Uterus (tissue), 4 donors: ENCODE results near the gene PLSCR1. TPM values are rescaled to one million over a fixed set of nuclear protein-coding genes. Genes with fewer than 3 reads are reported as not detected.

Source experiments
- DNase-seq, 2 donors: peaks; one replicate each; pipeline ENCODE4 v3.0.0-alpha.2; 2019 to 2020
- H3K27ac ChIP-seq, 2 donors: fragments of 200-600 bp; sonication (generic); 1 replicate in 1 of 2; 2 replicates in 1 of 2; pipeline ENCODE4 v1.5.1; 2016 to 2018
- H3K27me3 ChIP-seq, 2 donors: fragments of 200-600 bp; sonication (generic); one replicate each; pipeline ENCODE4 v1.5.1; 2018 to 2019; ENCODE audit warnings: control low read depth in 1 of 2
- H3K36me3 ChIP-seq, 2 donors: fragments of 200-600 bp; sonication (generic); one replicate each; pipeline ENCODE4 v1.5.1; 2019; ENCODE audit warnings: control low read depth in 1 of 2
- H3K4me1 ChIP-seq, 2 donors: fragments of 200-600 bp; sonication (generic); one replicate each; pipeline ENCODE4 v1.5.1; 2018 to 2019; ENCODE audit warnings: control low read depth in 1 of 2
- H3K4me3 ChIP-seq, 2 donors: fragments of 200-600 bp; sonication (generic); 1 replicate in 1 of 2; 2 replicates in 1 of 2; pipeline ENCODE4 v1.5.1; 2018 to 2019; ENCODE audit warnings: mild to moderate bottlenecking in 1 of 2
- H3K9me3 ChIP-seq, 2 donors: fragments of 200-600 bp; sonication (generic); one replicate each; pipeline ENCODE4 v1.5.1; 2019; ENCODE audit warnings: control low read depth in 1 of 2
- CTCF ChIP-seq, 4 experiments: fragments of 200-600 bp in 2 of 4; fragments of 450-650 bp in 2 of 4; sonication (generic) in 2 of 4; IDR thresholded peaks; one replicate each; pipeline ENCODE4 v1.5.1; 2016 to 2019; ENCODE audit warnings: antibody characterized with exemption in 4 of 4, mild to moderate bottlenecking in 2 of 4, moderate library complexity in 1 of 4
- POLR2A ChIP-seq, 2 donors: fragments of 450-650 bp; IDR thresholded peaks; one replicate each; pipeline ENCODE4 v1.6.1; 2016; ENCODE audit warnings: antibody characterized with exemption in 2 of 2, mild to moderate bottlenecking in 1 of 2, moderate library complexity in 1 of 2
- intact Hi-C: fragments of 100-400 bp; cut with DNase I; formaldehyde crosslinking; loops from one replicate; pipeline ENCODE4 v1.15.1; 2023; ENCODE audit warnings: low total_unique reads
- small RNA-seq: library from RNA; depleted of rRNA; stranded (forward); fragments of <200 nt; gene quantifications from one replicate; pipeline ENCODE3, GENCODE V24; 2016
- total RNA-seq, 4 donors: library from RNA; depleted of rRNA in 3 of 4; stranded (reverse); fragments of >200 nt in 3 of 4; gene quantifications; one replicate each; pipeline versions ENCODE4 v1.1.0 to v1.2.4, GENCODE V29; 2014 to 2023
- donor health status: DM: yes; HTN: yes; CAD: no.

The PLSCR1 gene
- total RNA-seq, 4 donors from 2014 or later, result 75.6 to 248 (median 116) TPM

DNA sequence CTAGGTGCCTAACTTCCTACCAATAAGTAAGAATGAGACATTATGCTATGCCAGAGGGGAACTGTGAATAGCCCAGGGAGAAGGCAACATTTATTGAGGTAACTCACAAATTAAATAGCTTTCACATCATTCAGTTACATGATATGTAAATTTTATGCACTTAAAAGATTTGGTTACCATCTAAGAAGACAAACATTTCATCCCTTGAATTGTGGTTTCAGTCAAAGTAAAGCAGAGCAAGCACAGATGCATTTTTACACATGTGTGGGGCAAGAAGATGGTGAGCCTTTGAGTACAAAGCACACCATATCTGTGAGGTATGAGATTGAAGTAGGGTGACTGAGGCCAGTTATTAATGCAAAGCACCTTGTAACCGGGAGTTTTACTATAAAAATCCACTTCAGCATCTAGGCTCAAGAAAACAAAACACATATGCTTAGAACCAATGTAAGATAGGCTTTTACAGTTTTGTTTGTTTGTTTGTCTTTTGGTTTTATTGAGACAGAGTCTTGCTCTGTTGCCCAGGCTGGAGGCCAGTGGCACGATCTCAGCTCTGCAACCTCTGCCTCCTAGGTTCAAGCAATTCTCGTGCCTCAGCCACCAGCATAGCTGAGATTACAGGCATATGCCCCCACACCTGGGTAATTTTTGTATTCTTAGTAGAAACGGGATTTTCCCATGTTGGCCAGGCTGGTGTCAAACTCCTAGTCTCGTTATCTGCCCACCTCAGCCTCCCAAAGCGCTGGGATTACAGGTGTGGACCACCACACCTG lies 78.5 kb downstream of the PLSCR1 start:
- Histone ChIP-seq H3K9me3 (no peaks in the 10 kb centered on the region), H3K27me3 (no peaks in the 10 kb centered on the region), H3K4me1 (peaks cover 0 to 7% of the 10 kb centered on the region in 2 donors), H3K27ac (peak overlapping the region in 1 of 2 donors; percentile 20), H3K36me3 (no peaks in the 10 kb centered on the region), H3K4me3 (no peak overlapping the region)
- TF ChIP-seq POLR2A (IDR thresholded peaks at IDR 0.05) (no peak), CTCF (IDR thresholded peaks at IDR 0.05) (no peak)
- no peak for DNase-seq
- intact Hi-C loops, result no loop called here

Small RNA genes lying within 50 kb of the gene (small RNA-seq; reads per million reads assigned to genes)
- not detected for gene RNU6-428P

Other genes starting within 250 kb of the PLSCR1 start
- gene PLSCR2, start 75.0 kb downstream of the PLSCR1 start, total RNA-seq, result not detected
- gene PLSCR5, start 60.7 kb upstream of the PLSCR1 start, total RNA-seq, result not detected